PC-9 (cell line): ENCODE measurements around the gene DUSP21. TPM values are rescaled to one million over a fixed set of nuclear protein-coding genes. Genes with fewer than 3 reads are reported as not detected.

Source experiments
- BruUV-seq: library from RNA; stranded (reverse); fragments of 400-500 nt; replicated peaks from 2 replicates; lab custom pipeline; 2021; lab: Mats Ljungman, UMichigan
- CTCF ChIA-PET: fragments of 300-600 bp; sonication (Branson Sonifier 250); formaldehyde crosslinking; loops from one replicate; lab custom pipeline; 2022; ENCODE audit warnings: antibody characterized with exemption; lab: Charles Lee
- POLR2A ChIA-PET: fragments of 300-600 bp; sonication (Branson Sonifier 250); formaldehyde crosslinking; loops from one replicate; lab custom pipeline; 2022; ENCODE audit warnings: antibody characterized with exemption; ENCODE audit not compliant: unreplicated experiment; lab: Charles Lee
- DNase-seq, 2 experiments: peaks; one replicate each; pipeline versions ENCODE4 v3.0.0 to v3.0.0-alpha.2; 2015 to 2022; ENCODE audit warnings: mixed read lengths in 1 of 2
- H2AFZ ChIP-seq: fragments of 200-600 bp; sonication (generic); 2 replicates; pipeline ENCODE4 v1.8.1; 2017; ENCODE audit warnings: antibody characterized with exemption
- H3F3A ChIP-seq: fragments of 200-600 bp; sonication (generic); 2 replicates; pipeline ENCODE4 v1.8.1; 2017; ENCODE audit warnings: antibody characterized with exemption, mild to moderate bottlenecking, low read depth; ENCODE audit not compliant: insufficient read depth
- H3K27ac ChIP-seq: fragments of 200-600 bp; sonication (generic); 2 replicates; pipeline ENCODE4 v1.6.1; 2016; ENCODE audit warnings: mixed run types
- H3K27me3 ChIP-seq: fragments of 200-600 bp; sonication (generic); 2 replicates; pipeline ENCODE4 v1.6.1; 2016; ENCODE audit warnings: low read depth, mixed run types; ENCODE audit not compliant: insufficient read depth
- H3K36me3 ChIP-seq: fragments of 200-600 bp; sonication (generic); 2 replicates; pipeline ENCODE4 v1.6.1; 2016; ENCODE audit warnings: low read depth, mixed run types
- H3K4me1 ChIP-seq: fragments of 200-600 bp; sonication (generic); replicated peaks from 2 replicates; pipeline ENCODE4 v1.6.1; 2016; ENCODE audit warnings: mixed run types; ENCODE audit not compliant: insufficient read depth
- H3K4me2 ChIP-seq: fragments of 200-600 bp; sonication (generic); 2 replicates; pipeline ENCODE4 v1.6.1; 2017; ENCODE audit warnings: mixed run types
- H3K4me3 ChIP-seq: fragments of 200-600 bp; sonication (generic); 2 replicates; pipeline ENCODE4 v1.6.1; 2016; ENCODE audit warnings: mixed run types
- H3K79me2 ChIP-seq: fragments of 200-600 bp; sonication (generic); 2 replicates; pipeline ENCODE4 v1.6.1; 2017; ENCODE audit warnings: low read depth, mixed run types
- H3K9me2 ChIP-seq: fragments of 200-600 bp; sonication (generic); 2 replicates; pipeline ENCODE4 v1.8.1; 2017; ENCODE audit warnings: mild to moderate bottlenecking; ENCODE audit not compliant: insufficient read depth
- H3K9me3 ChIP-seq: fragments of 200-600 bp; sonication (generic); 2 replicates; pipeline ENCODE4 v1.8.1; 2016; ENCODE audit warnings: low read depth; ENCODE audit not compliant: insufficient read depth
- H4K20me1 ChIP-seq: fragments of 200-600 bp; sonication (generic); 2 replicates; pipeline ENCODE4 v1.8.1; 2017; ENCODE audit not compliant: insufficient read depth
- CTCF ChIP-seq: fragments of 200-600 bp; sonication (generic); conservative IDR thresholded peaks from 2 replicates; pipeline ENCODE4 v1.6.1; 2017; ENCODE audit warnings: mixed run types, antibody characterized with exemption, mild to moderate bottlenecking, moderate library complexity
- EZH2 ChIP-seq: fragments of 200-600 bp; sonication (generic); IDR thresholded peaks from 2 replicates; pipeline ENCODE4 v1.8.0; 2017; ENCODE audit warnings: antibody characterized with exemption, low read depth
- intact Hi-C: fragments of 100-400 bp; cut with micrococcal nuclease; formaldehyde crosslinking; loops from one replicate; pipeline ENCODE4 v1.10.0; 2022; ENCODE audit not compliant: unreplicated experiment
- total RNA-seq: library from RNA; stranded (reverse); gene quantifications from 2 replicates; pipeline ENCODE4 v1.2.3, GENCODE V29; 2021

Gene DUSP21
- total RNA-seq, 1 experiment from 2014 or later, result not detected

DNA sequence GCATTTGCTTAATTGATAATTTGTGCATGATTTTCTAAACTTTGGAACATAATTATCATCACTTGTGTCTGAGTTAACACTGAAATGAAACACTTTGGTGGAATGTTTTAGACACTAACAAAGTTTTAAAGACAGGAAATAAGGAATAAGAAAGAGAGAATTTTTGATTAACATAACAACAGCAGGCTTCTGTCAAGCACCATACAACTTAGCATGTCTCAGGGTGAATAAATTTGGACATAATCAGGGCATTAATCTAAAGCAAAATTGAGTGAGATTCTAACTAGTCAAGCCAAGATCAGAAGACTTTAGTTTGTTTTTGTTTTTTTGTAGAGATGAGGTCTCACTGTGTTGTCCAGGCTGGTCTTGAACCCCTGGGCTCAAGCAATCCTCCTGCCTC lies 28.1 kb upstream of the DUSP21 start:
- ChIA-PET CTCF (no interaction called here), POLR2A (no interaction called here)
- Histone ChIP-seq H3K9me2 (no peaks in the 10 kb centered on the region), H3F3A (no peaks in the 10 kb centered on the region), H3K4me2 (no peak overlapping the region), H3K36me3 (no peaks in the 10 kb centered on the region), H2AFZ (no peak overlapping the region), H3K79me2 (no peaks in the 10 kb centered on the region), H3K4me1 (no peaks in the 10 kb centered on the region), H3K9me3 (no peaks in the 10 kb centered on the region), H4K20me1 (no peaks in the 10 kb centered on the region), H3K27me3 (no peaks in the 10 kb centered on the region), H3K4me3 (no peak overlapping the region), H3K27ac (no peak overlapping the region)
- TF ChIP-seq CTCF (no peak), EZH2 (no peak)
- BruUV-seq, result no TSS peak
- no peak for DNase-seq
- intact Hi-C loops, result no loop called here

GRCh38 chrX:44816367-44816766 lies 27.5 kb upstream of the DUSP21 start:
- H3K4me3 ChIP-seq, result no peak overlapping the region
- no peaks in the 10 kb centered on the region for H3K9me3 ChIP-seq
- POLR2A ChIA-PET, result no interaction called here
- H3K9me2 ChIP-seq, result no peaks in the 10 kb centered on the region
- no peaks in the 10 kb centered on the region for H4K20me1 ChIP-seq
- no peaks in the 10 kb centered on the region for H3F3A ChIP-seq
- no peak overlapping the region for H3K4me2 ChIP-seq
- no peak for TF ChIP-seq CTCF
- TF ChIP-seq EZH2, result no peak
- no TSS peak for BruUV-seq
- no peaks in the 10 kb centered on the region for H3K36me3 ChIP-seq
- CTCF ChIA-PET, result no interaction called here
- intact Hi-C loops, result no loop called here
- H3K27ac ChIP-seq, result no peak overlapping the region
- H3K79me2 ChIP-seq, result no peaks in the 10 kb centered on the region
- no peak for DNase-seq
- H2AFZ ChIP-seq, result no peak overlapping the region
- H3K4me1 ChIP-seq, result no peaks in the 10 kb centered on the region
- H3K27me3 ChIP-seq, result no peaks in the 10 kb centered on the region

- no peaks in the 10 kb centered on the region for H3K9me3 ChIP-seq
- TF ChIP-seq CTCF, result no peak
- TF ChIP-seq EZH2, result no peak
- POLR2A ChIA-PET, result no interaction called here
- H3K4me2 ChIP-seq, result no peak overlapping the region
- CTCF ChIA-PET, result no interaction called here
- H3K36me3 ChIP-seq, result no peaks in the 10 kb centered on the region
- H3K27ac ChIP-seq, result no peak overlapping the region
- no peaks in the 10 kb centered on the region for H3K27me3 ChIP-seq
- no TSS peak for BruUV-seq
- intact Hi-C loops, result no loop called here
- H3K9me2 ChIP-seq, result no peaks in the 10 kb centered on the region
- no peak overlapping the region for H2AFZ ChIP-seq
- no peaks in the 10 kb centered on the region for H3K4me1 ChIP-seq
- no peaks in the 10 kb centered on the region for H3F3A ChIP-seq
- H3K79me2 ChIP-seq, result no peaks in the 10 kb centered on the region
- no peak for DNase-seq
- H4K20me1 ChIP-seq, result no peaks in the 10 kb centered on the region
- no peak overlapping the region for H3K4me3 ChIP-seq
Observed at GRCh38 chrX:44817029-44817428, 26.8 kb upstream of the DUSP21 start.
